HG03108 (cell line): Measurements from ENCODE around the gene GRAMD1B.

ENCODE experiments used
- ATAC-seq: cut with Tn5 transposase; IDR thresholded peaks from one replicate; pipeline ENCODE4 v1.9.1; 2021; ENCODE audit warnings: moderate library complexity; ENCODE audit not compliant: unreplicated experiment

Gene GRAMD1B

GRCh38 chr11:123672568-123672967, 242.5 kb downstream of the GRAMD1B start:
- ATAC-seq, result no peak

GRCh38 chr11:123674297-123674696, 244.2 kb downstream of the GRAMD1B start:
- ATAC-seq, result no peak
